ENCODE results near the gene RANBP17. TPM values are rescaled to one million over a fixed set of nuclear protein-coding genes. Genes with fewer than 3 reads are reported as not detected.

RANBP17 gene
- polyA plus RNA-seq, 1 of the 3 experiments (the other 2 are of a cell fraction) = 6.0 TPM

DNA sequence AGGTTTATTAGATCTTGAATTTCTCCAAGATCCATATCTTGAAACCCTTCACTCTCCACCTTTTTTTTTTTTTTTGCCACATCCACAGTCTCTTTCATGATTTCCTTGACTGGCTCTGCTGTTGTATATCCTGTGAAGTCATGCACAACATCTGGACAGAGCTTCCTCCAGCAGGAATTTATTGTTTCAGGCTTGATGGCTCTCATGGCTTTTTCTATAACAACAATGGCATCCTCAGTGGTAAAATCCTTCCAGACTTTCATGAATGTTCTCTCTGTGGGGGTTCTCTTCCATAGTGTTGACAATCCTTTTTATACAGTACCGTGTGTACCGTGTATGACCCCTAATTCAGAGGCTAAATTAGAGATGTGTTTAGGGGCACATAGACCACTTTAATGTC, 24.0 kb downstream of the RANBP17 start:
- H3K4me2 ChIP-seq = no peak overlapping the region
- POLR2A ChIA-PET = no interaction called here
- no peak overlapping the region for H3K4me3 ChIP-seq (ENCODE audit: low read depth in 2 of 2, low read length in 1 of 2)
- WGBS (ENCODE audit: low lambda C conversion rate) = 100% methylated on average over 2 of the region's 2 CpGs
- no peak overlapping the region for H3K27ac ChIP-seq (ENCODE audit: low read depth in 2 of 2, low read length in 1 of 2)
- CTCF ChIA-PET = interaction anchor here (1.5 kb wide), 1 partner anchor 9 kb away, joined by 6 read pairs; no protein-coding TSS in a partner anchor
- TF ChIP-seq USF2 (IDR thresholded peaks at IDR 0.05; ENCODE audit: borderline replicate concordance, low read depth, low read length) (no peak), JUND (IDR thresholded peaks at IDR 0.05) (no peak), NFIC (IDR thresholded peaks at IDR 0.05; ENCODE audit: borderline replicate concordance) (no peak), NRF1 (IDR thresholded peaks at IDR 0.05; ENCODE audit: low read depth, low read length) (no peak), SMC3 (IDR thresholded peaks at IDR 0.05; ENCODE audit: low read depth, low read length) (no peak), TAF1 (IDR thresholded peaks at IDR 0.05; ENCODE audit: borderline replicate concordance, low read depth, low read length) (no peak), ELF1 (IDR thresholded peaks at IDR 0.05) (no peak)
- TF ChIP-seq, protein P1, sequence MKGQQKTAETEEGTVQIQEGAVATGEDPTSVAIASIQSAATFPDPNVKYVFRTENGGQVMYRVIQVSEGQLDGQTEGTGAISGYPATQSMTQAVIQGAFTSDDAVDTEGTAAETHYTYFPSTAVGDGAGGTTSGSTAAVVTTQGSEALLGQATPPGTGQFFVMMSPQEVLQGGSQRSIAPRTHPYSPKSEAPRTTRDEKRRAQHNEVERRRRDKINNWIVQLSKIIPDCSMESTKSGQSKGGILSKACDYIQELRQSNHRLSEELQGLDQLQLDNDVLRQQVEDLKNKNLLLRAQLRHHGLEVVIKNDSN (IDR thresholded peaks at IDR 0.05; ENCODE audit: borderline replicate concordance, low read depth) = no peak
- no peaks in the 10 kb centered on the region for H3K79me2 ChIP-seq (ENCODE audit: insufficient read depth)
- H3K36me3 ChIP-seq (replicated peaks in 1 of 2; ENCODE audit: control insufficient read depth in 1 of 2, insufficient read depth in 2 of 2, low read length in 1 of 2) = peaks cover 2 to 17% of the 10 kb centered on the region in 2 experiments
- no peaks in the 10 kb centered on the region for H3K27me3 ChIP-seq (ENCODE audit: insufficient read depth)
- no peak for DNase-seq
- no peak overlapping the region for H3K9ac ChIP-seq
- H3F3A ChIP-seq (replicated peaks; ENCODE audit: insufficient read depth) = no peaks in the 10 kb centered on the region
- no peaks in the 10 kb centered on the region for H4K20me1 ChIP-seq (ENCODE audit: insufficient read depth)
- H3K4me1 ChIP-seq (ENCODE audit: control insufficient read depth in 1 of 2, insufficient read depth in 2 of 2, low read depth in 1 of 2, low read length in 1 of 2) = no peaks in the 10 kb centered on the region
- H3K9me3 ChIP-seq = no peaks in the 10 kb centered on the region
- H3K9me2 ChIP-seq = no peaks in the 10 kb centered on the region
- no peak overlapping the region for H2AFZ ChIP-seq (ENCODE audit: low read depth)

GRCh38 chr5:170886210-170886894, 24.5 kb downstream of the RANBP17 start:
- POLR2A ChIA-PET = no interaction called here
- Histone ChIP-seq H3K4me2 (no peak overlapping the region), H3K36me3 (replicated peaks in 1 of 2; ENCODE audit: control insufficient read depth in 1 of 2, insufficient read depth in 2 of 2, low read length in 1 of 2) (peaks cover 2 to 17% of the 10 kb centered on the region in 2 experiments), H4K20me1 (ENCODE audit: insufficient read depth) (no peaks in the 10 kb centered on the region), H3K4me3 (ENCODE audit: low read depth in 2 of 2, low read length in 1 of 2) (no peak overlapping the region), H3K27me3 (ENCODE audit: insufficient read depth) (no peaks in the 10 kb centered on the region), H3K9ac (no peak overlapping the region), H3K4me1 (ENCODE audit: control insufficient read depth in 1 of 2, insufficient read depth in 2 of 2, low read depth in 1 of 2, low read length in 1 of 2) (no peaks in the 10 kb centered on the region), H2AFZ (ENCODE audit: low read depth) (no peak overlapping the region), H3K9me3 (no peaks in the 10 kb centered on the region), H3K9me2 (no peaks in the 10 kb centered on the region), H3K79me2 (ENCODE audit: insufficient read depth) (no peaks in the 10 kb centered on the region), H3K27ac (ENCODE audit: low read depth in 2 of 2, low read length in 1 of 2) (no peak overlapping the region), H3F3A (replicated peaks; ENCODE audit: insufficient read depth) (no peaks in the 10 kb centered on the region)
- no peak for TF ChIP-seq SIN3A (IDR thresholded peaks at IDR 0.05; ENCODE audit: borderline replicate concordance, low read depth, low read length)
- no peak for TF ChIP-seq RXRA (IDR thresholded peaks at IDR 0.05; ENCODE audit: borderline replicate concordance, low read depth)
- TF ChIP-seq TEAD4 (IDR thresholded peaks at IDR 0.05; ENCODE audit: borderline replicate concordance, insufficient read depth) = no peak
- no peak for TF ChIP-seq FOXM1 (IDR thresholded peaks at IDR 0.05; ENCODE audit: low read depth)
- no peak for TF ChIP-seq NRF1 (IDR thresholded peaks at IDR 0.05; ENCODE audit: low read depth, low read length)
- no peak for TF ChIP-seq EP300 (IDR thresholded peaks at IDR 0.05; ENCODE audit: borderline replicate concordance in 1 of 2, low read depth in 1 of 2, low read length in 1 of 2)
- TF ChIP-seq, protein P2, sequence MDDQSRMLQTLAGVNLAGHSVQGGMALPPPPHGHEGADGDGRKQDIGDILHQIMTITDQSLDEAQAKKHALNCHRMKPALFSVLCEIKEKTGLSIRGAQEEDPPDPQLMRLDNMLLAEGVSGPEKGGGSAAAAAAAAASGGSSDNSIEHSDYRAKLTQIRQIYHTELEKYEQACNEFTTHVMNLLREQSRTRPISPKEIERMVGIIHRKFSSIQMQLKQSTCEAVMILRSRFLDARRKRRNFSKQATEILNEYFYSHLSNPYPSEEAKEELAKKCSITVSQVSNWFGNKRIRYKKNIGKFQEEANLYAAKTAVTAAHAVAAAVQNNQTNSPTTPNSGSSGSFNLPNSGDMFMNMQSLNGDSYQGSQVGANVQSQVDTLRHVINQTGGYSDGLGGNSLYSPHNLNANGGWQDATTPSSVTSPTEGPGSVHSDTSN (IDR thresholded peaks at IDR 0.05) = no peak
- TF ChIP-seq POLR2AphosphoS5 (IDR thresholded peaks at IDR 0.05; ENCODE audit: low read depth, low read length) = no peak
- no peak for TF ChIP-seq CHD2 (IDR thresholded peaks at IDR 0.05; ENCODE audit: low read length, partially characterized antibody)
- TF ChIP-seq GATA2 (CRISPR knock-in tag; IDR thresholded peaks at IDR 0.05) = no peak
- TF ChIP-seq, protein P3, sequence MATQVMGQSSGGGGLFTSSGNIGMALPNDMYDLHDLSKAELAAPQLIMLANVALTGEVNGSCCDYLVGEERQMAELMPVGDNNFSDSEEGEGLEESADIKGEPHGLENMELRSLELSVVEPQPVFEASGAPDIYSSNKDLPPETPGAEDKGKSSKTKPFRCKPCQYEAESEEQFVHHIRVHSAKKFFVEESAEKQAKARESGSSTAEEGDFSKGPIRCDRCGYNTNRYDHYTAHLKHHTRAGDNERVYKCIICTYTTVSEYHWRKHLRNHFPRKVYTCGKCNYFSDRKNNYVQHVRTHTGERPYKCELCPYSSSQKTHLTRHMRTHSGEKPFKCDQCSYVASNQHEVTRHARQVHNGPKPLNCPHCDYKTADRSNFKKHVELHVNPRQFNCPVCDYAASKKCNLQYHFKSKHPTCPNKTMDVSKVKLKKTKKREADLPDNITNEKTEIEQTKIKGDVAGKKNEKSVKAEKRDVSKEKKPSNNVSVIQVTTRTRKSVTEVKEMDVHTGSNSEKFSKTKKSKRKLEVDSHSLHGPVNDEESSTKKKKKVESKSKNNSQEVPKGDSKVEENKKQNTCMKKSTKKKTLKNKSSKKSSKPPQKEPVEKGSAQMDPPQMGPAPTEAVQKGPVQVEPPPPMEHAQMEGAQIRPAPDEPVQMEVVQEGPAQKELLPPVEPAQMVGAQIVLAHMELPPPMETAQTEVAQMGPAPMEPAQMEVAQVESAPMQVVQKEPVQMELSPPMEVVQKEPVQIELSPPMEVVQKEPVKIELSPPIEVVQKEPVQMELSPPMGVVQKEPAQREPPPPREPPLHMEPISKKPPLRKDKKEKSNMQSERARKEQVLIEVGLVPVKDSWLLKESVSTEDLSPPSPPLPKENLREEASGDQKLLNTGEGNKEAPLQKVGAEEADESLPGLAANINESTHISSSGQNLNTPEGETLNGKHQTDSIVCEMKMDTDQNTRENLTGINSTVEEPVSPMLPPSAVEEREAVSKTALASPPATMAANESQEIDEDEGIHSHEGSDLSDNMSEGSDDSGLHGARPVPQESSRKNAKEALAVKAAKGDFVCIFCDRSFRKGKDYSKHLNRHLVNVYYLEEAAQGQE (IDR thresholded peaks at IDR 0.05; ENCODE audit: low read depth, low read length) = no peak
- CTCF ChIA-PET = interaction anchor here (1.5 kb wide), 1 partner anchor 9 kb away, joined by 6 read pairs; no protein-coding TSS in a partner anchor
- 93% methylated on average over 3 of the region's 3 CpGs for WGBS (ENCODE audit: low lambda C conversion rate)
- DNase-seq = no peak

Measured in SK-N-SH (cell line).